Activated T-cell treated with anti-CD3 and anti-CD28 coated beads for 4 hours (primary cell): ENCODE measurements around the gene AIM2.

Experiments used
- DNase-seq: peaks from one replicate; pipeline ENCODE4 v3.0.0-alpha.2; 2020

Gene AIM2

DNA sequence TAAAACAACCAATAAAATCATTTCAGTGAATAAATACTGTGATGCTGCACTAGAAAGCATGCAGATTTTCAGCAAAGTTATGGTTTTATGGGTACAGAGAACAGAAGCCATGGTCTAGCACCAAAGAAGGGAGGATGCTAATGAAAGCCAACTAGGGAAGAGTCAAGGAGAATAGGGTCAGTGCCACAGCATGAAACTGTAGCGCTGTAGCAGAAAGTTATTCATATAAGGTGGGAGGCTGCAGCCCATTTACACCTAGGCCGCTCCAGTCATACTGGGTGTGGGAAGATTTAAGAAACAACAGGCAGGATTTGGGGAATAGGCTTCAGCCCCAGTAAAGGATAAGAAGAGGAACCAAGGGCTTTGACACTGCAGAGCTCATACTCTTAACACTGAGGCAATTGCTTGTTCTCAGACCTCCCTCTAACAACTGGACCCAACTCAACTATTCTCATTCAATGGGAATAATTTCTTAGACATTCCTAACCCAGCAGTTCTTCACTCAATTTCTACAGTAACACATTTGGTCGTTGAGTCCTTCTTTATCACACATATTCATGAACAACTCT is 62.5 kb downstream of the AIM2 start:
- no peak for DNase-seq

DNA sequence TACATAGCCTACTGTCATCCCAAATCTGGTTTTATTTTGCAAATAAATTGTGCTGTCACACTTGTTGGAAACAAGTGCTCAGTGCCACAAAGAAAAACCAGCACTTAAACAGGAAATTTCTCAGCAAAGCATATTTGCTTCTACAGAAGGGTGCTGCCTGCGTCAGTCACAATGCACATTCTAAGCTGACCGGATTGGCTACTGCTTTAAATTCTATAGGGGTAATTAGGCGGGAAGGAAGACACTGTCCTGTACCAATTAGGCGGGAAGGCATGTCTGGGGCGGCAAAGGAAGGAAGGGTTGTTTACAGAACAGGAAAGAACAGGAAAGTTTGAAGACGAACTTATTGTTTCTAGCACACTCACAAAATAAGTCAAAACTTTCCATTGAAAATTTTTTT is 64.1 kb downstream of the AIM2 start:
- DNase-seq, result no peak
